Neural cell (in vitro differentiated cells): ENCODE data around the gene ZNF784. TPM values are rescaled to one million over a fixed set of nuclear protein-coding genes. Genes with fewer than 3 reads are reported as not detected.

Experiments used
- H2AFZ ChIP-seq: fragments of 200-600, 300-800 bp; sonication (generic), shearing (Covaris generic); 2 replicates; pipeline ENCODE4 v1.6.0; 2014; ENCODE audit warnings: low read depth, mild to moderate bottlenecking, antibody characterized with exemption, low read length, moderate library complexity
- H3F3A ChIP-seq: fragments of 200-600 bp; shearing (Covaris generic); 2 replicates; pipeline ENCODE4 v1.6.1; 2016; ENCODE audit warnings: mild to moderate bottlenecking, moderate library complexity, mixed read lengths, antibody characterized with exemption, low read length; ENCODE audit not compliant: insufficient read depth, poor library complexity, severe bottlenecking
- H3K27ac ChIP-seq: fragments of 200-600, 300-800 bp; sonication (generic), shearing (Covaris generic); 2 replicates; pipeline ENCODE4 v1.5.1; 2014; ENCODE audit warnings: mild to moderate bottlenecking, low read length, moderate library complexity
- H3K27me3 ChIP-seq: fragments of 300-800, 200-600 bp; sonication (generic), shearing (Covaris generic); 2 replicates; pipeline ENCODE4 v1.6.0; 2014; ENCODE audit warnings: mild to moderate bottlenecking, low read depth, low read length, moderate library complexity; ENCODE audit not compliant: insufficient read depth
- H3K36me3 ChIP-seq: fragments of 300-800, 200-600 bp; sonication (generic), shearing (Covaris generic); 2 replicates; pipeline ENCODE4 v1.5.1; 2014; ENCODE audit warnings: mild to moderate bottlenecking, antibody characterized with exemption, low read length, moderate library complexity; ENCODE audit not compliant: insufficient read depth
- H3K4me2 ChIP-seq: fragments of 300-800, 200-600 bp; sonication (generic), shearing (Covaris generic); 2 replicates; pipeline ENCODE4 v1.6.0; 2014; ENCODE audit warnings: mild to moderate bottlenecking, low read length
- H3K4me3 ChIP-seq: fragments of 300-800, 200-600 bp; sonication (generic), shearing (Covaris generic); 2 replicates; pipeline ENCODE4 v1.5.1; 2014; ENCODE audit warnings: mild to moderate bottlenecking, low read length, moderate library complexity
- H3K79me2 ChIP-seq: fragments of 200-600 bp; shearing (Covaris generic); replicated peaks from 2 replicates; pipeline ENCODE4 v1.6.0; 2014; ENCODE audit warnings: mild to moderate bottlenecking, low read length, moderate library complexity; ENCODE audit not compliant: insufficient read depth
- H3K9ac ChIP-seq: fragments of 300-800, 200-600 bp; sonication (generic), shearing (Covaris generic); 2 replicates; pipeline ENCODE4 v1.6.1; 2016; ENCODE audit warnings: mild to moderate bottlenecking, low read length, mixed read lengths
- H3K9me2 ChIP-seq: fragments of 200-600 bp; shearing (Covaris generic); 2 replicates; pipeline ENCODE4 v1.6.1; 2016; ENCODE audit warnings: mild to moderate bottlenecking, low read length, mixed read lengths; ENCODE audit not compliant: insufficient read depth
- H3K9me3 ChIP-seq: fragments of 200-600, 300-800 bp; sonication (generic), shearing (Covaris generic); 2 replicates; pipeline ENCODE4 v1.6.1; 2016; ENCODE audit warnings: mild to moderate bottlenecking, mixed run types, low read length, moderate library complexity, mixed read lengths
- H4K20me1 ChIP-seq: fragments of 200-600 bp; shearing (Covaris generic); 2 replicates; pipeline ENCODE4 v1.6.1; 2016; ENCODE audit warnings: mild to moderate bottlenecking, mixed run types; ENCODE audit not compliant: insufficient read depth
- CTCF ChIP-seq: fragments of 450-650 bp; IDR thresholded peaks from 2 replicates; pipeline ENCODE4 v1.5.1; 2014; ENCODE audit warnings: antibody characterized with exemption, mild to moderate bottlenecking, moderate library complexity; ENCODE audit not compliant: poor library complexity, severe bottlenecking
- EP300 ChIP-seq: fragments of 450-650 bp; conservative IDR thresholded peaks from 2 replicates; pipeline ENCODE4 v1.6.1; 2014; ENCODE audit warnings: antibody characterized with exemption, mild to moderate bottlenecking, moderate library complexity; ENCODE audit not compliant: poor library complexity, severe bottlenecking
- EZH2 ChIP-seq: fragments of 200-600, 300-800 bp; shearing (Covaris generic), sonication (generic); IDR thresholded peaks from 2 replicates; pipeline ENCODE4 v1.6.1; 2014; ENCODE audit warnings: antibody characterized with exemption, low read length, borderline replicate concordance, mild to moderate bottlenecking; ENCODE audit not compliant: insufficient read depth, poor library complexity, severe bottlenecking
- MXI1 ChIP-seq: fragments of 450-650 bp; conservative IDR thresholded peaks from 2 replicates; pipeline ENCODE4 v1.6.1; 2014; ENCODE audit warnings: antibody characterized with exemption, mild to moderate bottlenecking; ENCODE audit not compliant: poor library complexity, severe bottlenecking
- POLR2AphosphoS5 ChIP-seq: IDR thresholded peaks from 2 replicates; pipeline ENCODE4 v1.6.1; 2012
- RAD21 ChIP-seq: fragments of 450-650 bp; conservative IDR thresholded peaks from 2 replicates; pipeline ENCODE4 v1.6.1; 2014; ENCODE audit warnings: antibody characterized with exemption, mild to moderate bottlenecking, moderate library complexity
- REST ChIP-seq: IDR thresholded peaks from 2 replicates; pipeline ENCODE4 v1.6.1; 2012; ENCODE audit warnings: borderline replicate concordance
- SMC3 ChIP-seq: fragments of 450-650 bp; conservative IDR thresholded peaks from 2 replicates; pipeline ENCODE4 v1.6.1; 2014; ENCODE audit warnings: antibody characterized with exemption, mild to moderate bottlenecking, moderate library complexity; ENCODE audit not compliant: poor library complexity
- TAF1 ChIP-seq: IDR thresholded peaks from 2 replicates; pipeline ENCODE4 v1.6.1; 2012; ENCODE audit warnings: low read depth
- polyA plus RNA-seq: library from polyadenylated mRNA; depleted of rRNA; stranded (reverse); fragments of >200 nt; gene quantifications from 2 replicates; pipeline ENCODE4 v1.2.3, GENCODE V29; 2014

ZNF784 gene
- polyA plus RNA-seq, 1 donor from 2014 or later = 10.3 TPM

GRCh38 chr19:55633861-55634260, 9.5 kb upstream of the ZNF784 start:
- no peak overlapping the region for H3K4me3 ChIP-seq
- H2AFZ ChIP-seq = no peak overlapping the region
- H3K9me3 ChIP-seq = no peaks in the 10 kb centered on the region
- H3K79me2 ChIP-seq = peaks cover 20% of the 10 kb centered on the region
- no peak overlapping the region for H3K27ac ChIP-seq
- H3K9ac ChIP-seq = no peak overlapping the region
- TF ChIP-seq RAD21 (no peak), POLR2AphosphoS5 (no peak), REST (no peak), EP300 (no peak), SMC3 (no peak), CTCF (no peak), TAF1 (no peak), EZH2 (no peak), MXI1 (no peak)
- no peaks in the 10 kb centered on the region for H3K36me3 ChIP-seq
- no peak overlapping the region for H3K4me2 ChIP-seq
- H3K9me2 ChIP-seq = no peaks in the 10 kb centered on the region
- H3K27me3 ChIP-seq = no peaks in the 10 kb centered on the region
- H3F3A ChIP-seq = no peaks in the 10 kb centered on the region
- H4K20me1 ChIP-seq = no peaks in the 10 kb centered on the region

DNA sequence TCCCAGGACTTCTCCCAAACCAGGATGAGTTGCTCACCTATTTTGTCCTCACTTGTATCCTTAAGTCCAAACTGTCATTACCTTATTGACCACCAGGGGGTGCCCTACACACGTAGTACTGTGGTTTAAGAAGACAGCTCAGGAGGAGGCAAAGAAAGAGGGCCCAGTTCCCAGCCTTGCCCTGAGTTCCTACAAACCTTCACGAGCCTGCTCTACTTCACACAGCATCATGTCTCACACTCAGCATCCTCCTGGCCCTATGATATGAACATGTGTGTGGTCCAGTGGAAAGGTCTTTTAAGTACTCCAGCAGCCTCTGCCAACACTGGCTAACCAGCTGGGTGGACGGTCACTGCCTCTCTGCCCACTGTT, 8.1 kb upstream of the ZNF784 start:
- Histone ChIP-seq H3K27me3 (no peaks in the 10 kb centered on the region), H3K4me3 (no peak overlapping the region), H4K20me1 (no peaks in the 10 kb centered on the region), H3K9me2 (no peaks in the 10 kb centered on the region), H3K9me3 (no peaks in the 10 kb centered on the region), H3K36me3 (no peaks in the 10 kb centered on the region), H3K79me2 (peaks cover 17% of the 10 kb centered on the region), H3K4me2 (no peak overlapping the region), H2AFZ (no peak overlapping the region), H3K27ac (peak overlapping the region; percentile 30), H3F3A (no peaks in the 10 kb centered on the region), H3K9ac (no peak overlapping the region)
- peak; percentile 70 for TF ChIP-seq RAD21
- TF ChIP-seq SMC3 = peak; percentile 68
- peak; percentile 82 for TF ChIP-seq CTCF
- TF ChIP-seq EZH2 = no peak
